Naive thymus-derived CD8-positive, alpha-beta T cell (primary cell): ENCODE measurements around the gene NR5A1. TPM values are rescaled to one million over a fixed set of nuclear protein-coding genes. Genes with fewer than 3 reads are reported as not detected.

Source experiments
- ATAC-seq, 2 donors: fragments of 150-1000 bp; cut with Tn5 transposase in 1 of 2; sonication (Bioruptor Pico), chemical (Tn5 transposase) in 1 of 2; 1 replicate in 1 of 2; 2 replicates in 1 of 2; pipeline ENCODE4 v1.10.0; 2021; ENCODE audit warnings: mild to moderate bottlenecking in 2 of 2, moderate library complexity in 2 of 2
- POLR2A ChIA-PET: fragments of 350-600 bp; sonication (Branson Sonifier 250); formaldehyde crosslinking; loops from one replicate; lab custom pipeline; 2021; ENCODE audit warnings: antibody characterized with exemption; lab: Charles Lee
- DNase-seq, 10 donors: peaks; one replicate each; pipeline versions ENCODE4 v3.0.0 to v3.0.0-alpha.2; 2020 to 2022
- H3K27ac Mint-ChIP-seq, 10 donors: one replicate each; pipeline ENCODE4 v1.8.0; 2020 to 2022; ENCODE audit warnings: mild to moderate bottlenecking in 10 of 10, mixed read lengths in 10 of 10, moderate library complexity in 4 of 10, inconsistent platforms in 1 of 10
- H3K27me3 Mint-ChIP-seq, 5 donors: one replicate each; pipeline ENCODE4 v1.8.0; 2021 to 2022; ENCODE audit warnings: mixed read lengths in 5 of 5
- H3K36me3 Mint-ChIP-seq, 3 donors: one replicate each; pipeline ENCODE4 v1.8.0; 2020 to 2022; ENCODE audit warnings: mixed read lengths in 3 of 3, mild to moderate bottlenecking in 2 of 3, inconsistent platforms in 1 of 3
- H3K4me1 Mint-ChIP-seq, 4 donors: one replicate each; pipeline ENCODE4 v1.8.0; 2021 to 2022; ENCODE audit warnings: mixed read lengths in 4 of 4
- H3K4me3 Mint-ChIP-seq, 10 donors: one replicate each; pipeline ENCODE4 v1.8.0; 2020 to 2022; ENCODE audit warnings: mild to moderate bottlenecking in 10 of 10, mixed read lengths in 10 of 10, moderate library complexity in 6 of 10, inconsistent platforms in 1 of 10
- H3K9me3 Mint-ChIP-seq, 9 donors: one replicate each; pipeline ENCODE4 v1.8.0; 2020 to 2022; ENCODE audit warnings: mixed read lengths in 9 of 9, mild to moderate bottlenecking in 3 of 9, inconsistent platforms in 1 of 9, moderate library complexity in 1 of 9
- polyA plus RNA-seq, 3 donors: library from polyadenylated mRNA; unstranded; fragments of 300-500 nt; fragmentation: Illumina TruSeq; gene quantifications; one replicate each; pipeline ENCODE4 v1.2.3, GENCODE V29; 2021
- total RNA-seq, 8 experiments: library from RNA in 2 of 8; stranded (reverse) in 2 of 8; gene quantifications; one replicate each; pipeline ENCODE4 v1.2.3 and lab custom pipeline; 2021 to 2026

Gene NR5A1
- total and polyA plus RNA-seq, 5 experiments from 2014 or later, result not detected

DNA sequence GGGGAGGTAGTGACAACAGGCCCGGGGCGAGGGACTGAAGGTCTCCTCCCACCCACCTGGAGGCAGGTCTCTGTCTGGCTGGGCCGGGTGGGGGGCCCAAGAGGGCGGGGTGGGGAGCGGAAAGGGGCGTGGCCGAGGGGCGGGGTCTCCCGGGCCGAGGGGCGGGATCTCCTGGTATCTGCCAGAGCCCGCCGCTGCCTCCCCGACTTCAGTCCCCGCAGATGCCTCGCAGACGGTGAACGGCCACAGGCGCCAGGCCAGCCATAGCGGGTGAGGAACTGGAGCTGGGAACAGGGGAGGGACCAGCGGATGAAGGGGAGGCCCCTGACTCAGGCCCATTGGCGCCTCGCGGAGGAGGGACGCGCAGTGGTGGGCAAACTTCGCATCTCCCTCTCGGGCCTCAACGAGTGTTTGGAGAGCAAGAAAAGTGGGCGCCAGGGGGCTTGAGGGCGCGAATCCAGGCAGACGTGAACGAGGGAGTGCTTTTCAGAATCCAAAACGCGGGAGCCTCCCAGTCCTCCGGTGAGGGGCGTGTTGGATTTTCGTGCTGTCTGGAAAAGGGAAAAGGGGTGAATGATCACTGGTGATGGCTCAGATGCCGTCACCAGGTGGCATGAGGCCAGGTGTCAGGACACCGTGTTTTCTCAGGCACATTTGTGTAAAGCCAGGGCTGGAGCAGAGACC is 56.8 kb downstream of the NR5A1 start, which contains the start of gene ADGRD2:
Gene ADGRD2 (plus strand): TSS at position 211 of the 684 bp plus-strand sequence. CDS start 1,216 bp downstream, outside the sequence.
- Mint-ChIP-seq H3K4me3 (peak within 1 kb of the TSS in 5 of 10 donors; percentile 4 to 63 (median 27)), H3K27me3 (peaks cover 15 to 56% (median 40%) of the 10 kb centered on the region in 5 donors), H3K36me3 (peaks cover 0 to 4% (median 0%) of the 10 kb centered on the region in 3 donors), H3K27ac (no peak within 1 kb of the TSS), H3K4me1 (peaks cover 0 to 12% (median 2%) of the 10 kb centered on the region in 4 donors), H3K9me3 (no peaks in the 10 kb centered on the region)
- peak in 2 of 10 donors; percentile 9 to 15 for DNase-seq
- ATAC-seq, result peak in 1 of 2 donors; percentile 22
- POLR2A ChIA-PET, result interaction anchor here (0.5 kb wide), 1 partner anchor 100 kb away, joined by 3 read pairs; no protein-coding TSS in a partner anchor

DNA sequence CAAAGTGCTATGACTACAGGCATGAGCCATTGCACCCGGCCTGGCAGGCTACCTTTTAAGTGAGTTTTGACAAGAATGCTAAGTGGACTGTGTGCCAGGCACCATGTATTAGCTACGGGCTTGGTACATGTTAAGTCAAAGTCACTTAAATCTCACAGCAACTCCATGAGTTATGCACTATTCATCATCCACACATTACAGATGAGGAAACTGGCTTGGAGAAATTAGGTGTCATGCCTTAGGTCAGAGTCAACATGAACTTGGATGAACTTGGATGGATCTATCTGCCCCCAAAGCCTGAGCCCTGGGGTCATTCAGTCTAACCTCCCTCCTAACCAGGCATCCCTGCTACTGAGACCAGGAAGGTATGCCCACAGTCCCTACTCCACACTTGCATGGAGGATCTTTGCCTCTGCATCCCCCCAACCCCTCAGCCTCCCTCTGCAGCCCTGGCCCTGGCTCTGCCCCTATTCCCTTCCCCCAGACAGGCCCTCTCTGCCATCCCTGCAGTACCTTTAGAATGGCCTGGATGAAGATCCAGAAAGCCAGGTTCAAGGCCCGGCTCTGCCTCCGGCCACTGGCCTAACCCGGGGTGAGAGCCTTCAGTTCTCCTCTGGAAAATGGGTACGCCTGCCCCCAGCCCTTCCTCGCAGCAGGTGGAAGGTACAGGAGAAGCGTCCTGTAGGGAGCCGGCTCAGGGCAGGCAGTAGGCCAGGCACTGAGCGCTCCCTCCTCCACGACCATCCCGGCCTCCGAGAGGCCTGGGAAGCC is 57.6 kb downstream of the NR5A1 start:
- peaks cover 0 to 12% (median 2%) of the 10 kb centered on the region in 4 donors for H3K4me1 Mint-ChIP-seq
- ATAC-seq (no peak), DNase-seq (no peak)
- no peak overlapping the region for H3K27ac Mint-ChIP-seq
- H3K27me3 Mint-ChIP-seq, result peaks cover 15 to 59% (median 40%) of the 10 kb centered on the region in 5 donors
- POLR2A ChIA-PET, result no interaction called here
- peak overlapping the region in 1 of 10 donors; percentile 4 for H3K4me3 Mint-ChIP-seq
- peaks cover 0 to 2% (median 0%) of the 10 kb centered on the region in 9 donors for H3K9me3 Mint-ChIP-seq
- peaks cover 0 to 4% (median 0%) of the 10 kb centered on the region in 3 donors for H3K36me3 Mint-ChIP-seq

DNA sequence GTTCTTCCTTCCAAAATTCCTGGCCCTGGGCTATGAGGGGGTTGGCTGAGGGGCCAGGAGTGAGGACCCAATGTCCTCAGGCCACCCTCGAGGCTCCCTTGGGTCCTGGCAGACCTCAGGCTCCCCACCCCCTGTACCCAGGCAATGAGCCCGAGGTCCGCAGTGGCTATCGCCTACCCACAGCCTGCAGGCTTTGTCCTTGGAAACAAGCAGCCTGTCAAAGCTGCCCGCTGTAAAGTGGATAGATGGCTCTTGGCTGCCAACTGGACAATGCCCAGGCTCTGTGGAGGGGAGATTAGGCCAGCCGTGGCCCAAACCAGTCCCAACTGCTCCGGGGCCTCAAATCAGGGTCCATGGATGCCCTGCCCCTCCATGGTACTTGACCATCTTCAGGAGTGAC is 59.2 kb downstream of the NR5A1 start:
- no peak overlapping the region for H3K4me3 Mint-ChIP-seq
- H3K27ac Mint-ChIP-seq, result no peak overlapping the region
- H3K9me3 Mint-ChIP-seq, result peaks cover 0 to 2% (median 0%) of the 10 kb centered on the region in 9 donors
- POLR2A ChIA-PET, result no interaction called here
- H3K36me3 Mint-ChIP-seq, result peaks cover 0 to 4% (median 0%) of the 10 kb centered on the region in 3 donors
- peaks cover 15 to 69% (median 44%) of the 10 kb centered on the region in 5 donors for H3K27me3 Mint-ChIP-seq
- no peak for ATAC-seq
- DNase-seq, result no peak
- H3K4me1 Mint-ChIP-seq, result peaks cover 0 to 12% (median 2%) of the 10 kb centered on the region in 4 donors

DNA sequence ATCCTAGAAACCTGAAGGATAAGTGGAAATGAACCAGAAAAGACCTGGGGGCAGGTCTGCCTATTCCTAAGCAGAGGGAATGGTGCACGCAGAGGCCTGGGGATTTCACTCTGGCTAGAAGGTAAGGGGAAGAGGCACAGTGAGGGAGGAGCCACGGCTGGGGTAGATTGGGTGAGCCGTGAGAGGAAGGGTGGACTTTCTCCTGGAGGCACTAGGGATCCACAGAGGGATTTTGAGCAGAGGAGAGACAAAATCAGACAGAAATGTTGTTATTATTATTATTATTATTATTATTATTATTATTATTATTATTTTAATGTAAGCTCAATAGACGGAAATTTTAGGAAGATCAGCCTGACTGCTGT is 59.9 kb downstream of the NR5A1 start:
- ATAC-seq (no peak), DNase-seq (no peak)
- Mint-ChIP-seq H3K27me3 (peaks cover 12 to 64% (median 45%) of the 10 kb centered on the region in 5 donors), H3K4me1 (peaks cover 0 to 12% (median 2%) of the 10 kb centered on the region in 4 donors), H3K4me3 (no peak overlapping the region), H3K27ac (peak overlapping the region in 1 of 10 donors; percentile 73), H3K36me3 (peaks cover 0 to 4% (median 0%) of the 10 kb centered on the region in 3 donors), H3K9me3 (peaks cover 0 to 2% (median 0%) of the 10 kb centered on the region in 9 donors)
- POLR2A ChIA-PET, result no interaction called here

DNA sequence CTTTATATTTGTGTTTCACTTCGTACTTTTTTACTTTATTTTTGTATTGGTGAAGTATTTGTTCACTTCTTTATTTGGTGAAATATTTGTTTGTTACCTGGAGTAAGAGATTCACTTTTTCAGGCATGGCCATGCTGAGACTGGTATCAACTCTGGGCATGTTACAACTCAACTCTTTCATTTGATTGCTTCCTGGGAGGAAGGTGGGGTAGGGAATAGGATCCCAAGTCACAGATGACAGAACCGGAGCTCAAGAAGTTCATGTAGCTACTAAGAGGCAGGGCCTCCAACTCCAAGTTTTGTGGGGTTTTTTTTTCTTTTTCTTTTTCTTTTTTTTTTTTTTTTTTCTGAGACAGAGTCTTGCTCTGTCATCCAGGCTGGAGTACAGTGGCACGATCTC is 63.0 kb downstream of the NR5A1 start:
- DNase-seq (no peak), ATAC-seq (no peak)
- no peak overlapping the region for H3K27ac Mint-ChIP-seq
- H3K27me3 Mint-ChIP-seq, result peaks cover 13 to 63% (median 40%) of the 10 kb centered on the region in 5 donors
- no peaks in the 10 kb centered on the region for H3K4me1 Mint-ChIP-seq
- no peak overlapping the region for H3K4me3 Mint-ChIP-seq
- H3K36me3 Mint-ChIP-seq, result no peaks in the 10 kb centered on the region
- peaks cover 0 to 5% (median 0%) of the 10 kb centered on the region in 9 donors for H3K9me3 Mint-ChIP-seq
- POLR2A ChIA-PET, result no interaction called here

DNA sequence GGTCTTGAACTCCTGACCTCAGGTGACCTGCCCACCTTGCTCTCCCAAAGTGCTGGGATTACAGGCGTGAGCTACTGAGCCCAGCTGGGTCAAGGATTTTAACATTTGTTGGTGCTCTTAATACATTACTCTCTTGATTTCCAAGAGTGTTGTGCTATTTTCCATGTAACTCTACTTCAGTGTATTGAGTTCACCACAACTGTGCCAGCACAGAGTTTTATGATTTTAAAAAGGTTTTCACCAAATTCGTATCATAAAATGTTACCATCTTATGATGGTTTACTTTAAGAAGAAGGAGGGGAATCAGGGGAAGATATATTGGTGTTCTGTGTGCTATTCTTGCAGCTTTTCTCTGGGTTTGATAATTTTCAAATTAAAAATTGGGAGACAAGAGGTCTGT is 63.6 kb downstream of the NR5A1 start:
- H3K36me3 Mint-ChIP-seq, result no peaks in the 10 kb centered on the region
- no peak overlapping the region for H3K27ac Mint-ChIP-seq
- peaks cover 0 to 5% (median 0%) of the 10 kb centered on the region in 9 donors for H3K9me3 Mint-ChIP-seq
- POLR2A ChIA-PET, result no interaction called here
- H3K27me3 Mint-ChIP-seq, result peaks cover 13 to 66% (median 36%) of the 10 kb centered on the region in 5 donors
- DNase-seq (no peak), ATAC-seq (no peak)
- H3K4me3 Mint-ChIP-seq, result no peak overlapping the region
- H3K4me1 Mint-ChIP-seq, result no peaks in the 10 kb centered on the region

DNA sequence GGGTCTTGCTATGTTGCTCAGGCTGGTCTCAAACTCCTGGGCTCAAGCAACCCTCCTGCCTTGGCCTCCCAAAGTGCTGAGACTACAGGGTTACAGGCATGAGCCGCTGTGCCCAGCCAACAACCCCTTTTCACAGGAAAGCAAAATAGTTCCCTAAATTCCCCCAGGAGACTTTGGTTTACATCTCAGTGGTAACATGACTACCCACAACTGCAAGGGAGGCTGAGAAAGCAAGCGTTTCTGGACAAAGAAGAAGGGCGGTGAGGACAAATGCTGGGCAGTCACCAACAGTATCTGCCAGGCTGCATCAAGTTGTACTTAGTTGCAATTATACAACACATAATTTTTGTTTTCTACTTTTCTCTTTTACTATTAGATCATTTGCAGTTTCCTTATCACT is 64.4 kb downstream of the NR5A1 start:
- Mint-ChIP-seq H3K36me3 (no peaks in the 10 kb centered on the region), H3K4me3 (no peak overlapping the region), H3K9me3 (peaks cover 0 to 5% (median 0%) of the 10 kb centered on the region in 9 donors), H3K4me1 (no peaks in the 10 kb centered on the region), H3K27ac (no peak overlapping the region), H3K27me3 (peaks cover 13 to 67% (median 31%) of the 10 kb centered on the region in 5 donors)
- no peak for DNase-seq
- POLR2A ChIA-PET, result no interaction called here
- no peak for ATAC-seq

DNA sequence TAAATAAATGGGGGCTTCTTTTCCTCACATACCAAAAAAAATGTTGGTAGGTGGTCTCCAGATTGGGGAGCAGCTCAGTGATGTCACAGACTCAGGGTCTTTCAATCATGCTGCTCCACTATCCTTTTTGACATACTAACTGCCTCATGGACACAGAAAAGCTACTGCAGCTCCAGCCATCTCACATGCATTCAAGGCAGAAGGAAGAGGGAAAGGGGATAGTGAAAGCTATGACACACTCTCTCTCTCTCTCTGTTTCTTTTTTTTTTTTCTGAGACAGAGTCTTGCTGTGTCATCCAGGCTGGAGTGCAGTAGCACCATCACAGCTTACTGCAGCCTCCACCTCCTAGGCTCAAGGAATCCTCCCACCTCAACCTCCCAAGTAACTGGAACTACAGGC is 64.8 kb downstream of the NR5A1 start:
- H3K4me1 Mint-ChIP-seq, result no peaks in the 10 kb centered on the region
- H3K36me3 Mint-ChIP-seq, result no peaks in the 10 kb centered on the region
- H3K9me3 Mint-ChIP-seq, result peaks cover 0 to 5% (median 0%) of the 10 kb centered on the region in 9 donors
- DNase-seq (no peak), ATAC-seq (no peak)
- peaks cover 13 to 64% (median 32%) of the 10 kb centered on the region in 5 donors for H3K27me3 Mint-ChIP-seq
- POLR2A ChIA-PET, result no interaction called here
- no peak overlapping the region for H3K4me3 Mint-ChIP-seq
- no peak overlapping the region for H3K27ac Mint-ChIP-seq

DNA sequence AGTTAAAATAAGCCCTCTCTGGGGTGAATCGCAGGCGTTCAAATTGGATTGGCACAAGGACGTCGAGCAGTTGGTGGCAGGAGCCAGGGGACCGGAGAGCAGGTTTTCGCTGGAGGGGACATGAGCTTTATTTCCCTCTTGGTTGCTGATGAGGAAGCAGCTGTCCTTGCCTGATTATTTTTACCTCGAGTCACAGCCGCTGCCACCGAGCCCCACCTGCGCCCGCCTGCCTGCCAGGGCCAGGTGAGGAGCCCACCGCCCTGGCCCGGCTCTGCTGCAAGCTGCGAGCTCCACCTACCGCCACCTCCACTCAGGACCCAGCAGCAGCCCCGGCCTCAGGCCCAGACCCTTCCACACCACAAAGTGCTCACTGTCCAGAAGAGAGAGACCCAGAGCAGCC is 65.9 kb downstream of the NR5A1 start:
- no peaks in the 10 kb centered on the region for H3K4me1 Mint-ChIP-seq
- no peak for ATAC-seq
- no peak overlapping the region for H3K4me3 Mint-ChIP-seq
- no peak for DNase-seq
- POLR2A ChIA-PET, result no interaction called here
- H3K27ac Mint-ChIP-seq, result no peak overlapping the region
- peaks cover 12 to 55% (median 31%) of the 10 kb centered on the region in 5 donors for H3K27me3 Mint-ChIP-seq
- H3K36me3 Mint-ChIP-seq, result no peaks in the 10 kb centered on the region
- H3K9me3 Mint-ChIP-seq, result peaks cover 0 to 5% (median 0%) of the 10 kb centered on the region in 9 donors

DNA sequence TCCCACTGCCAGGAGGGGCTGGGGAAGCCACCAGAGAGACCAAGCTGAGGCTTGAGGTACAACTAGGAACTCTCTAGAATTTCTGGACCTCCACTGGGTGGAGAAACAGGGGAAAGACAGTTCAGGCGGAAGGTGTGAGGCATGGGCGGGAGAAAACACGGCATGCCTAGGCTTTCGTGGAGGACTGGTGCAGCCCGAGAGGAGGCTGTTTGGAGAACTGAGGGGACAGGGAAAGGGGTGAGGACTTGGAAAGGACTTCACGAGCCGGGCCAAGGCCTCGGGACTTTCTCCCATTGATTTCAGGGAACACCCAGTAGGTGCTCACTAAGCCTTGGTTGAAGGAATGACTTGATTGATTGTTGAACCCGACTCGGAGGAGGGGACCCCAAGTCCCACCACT is 66.4 kb downstream of the NR5A1 start:
- Mint-ChIP-seq H3K36me3 (no peaks in the 10 kb centered on the region), H3K9me3 (peaks cover 0 to 5% (median 0%) of the 10 kb centered on the region in 9 donors), H3K4me1 (no peaks in the 10 kb centered on the region), H3K4me3 (no peak overlapping the region), H3K27ac (peak overlapping the region in 2 of 10 donors; percentile 31 to 74), H3K27me3 (peaks cover 12 to 55% (median 31%) of the 10 kb centered on the region in 5 donors)
- ATAC-seq (no peak), DNase-seq (no peak)
- POLR2A ChIA-PET, result no interaction called here

DNA sequence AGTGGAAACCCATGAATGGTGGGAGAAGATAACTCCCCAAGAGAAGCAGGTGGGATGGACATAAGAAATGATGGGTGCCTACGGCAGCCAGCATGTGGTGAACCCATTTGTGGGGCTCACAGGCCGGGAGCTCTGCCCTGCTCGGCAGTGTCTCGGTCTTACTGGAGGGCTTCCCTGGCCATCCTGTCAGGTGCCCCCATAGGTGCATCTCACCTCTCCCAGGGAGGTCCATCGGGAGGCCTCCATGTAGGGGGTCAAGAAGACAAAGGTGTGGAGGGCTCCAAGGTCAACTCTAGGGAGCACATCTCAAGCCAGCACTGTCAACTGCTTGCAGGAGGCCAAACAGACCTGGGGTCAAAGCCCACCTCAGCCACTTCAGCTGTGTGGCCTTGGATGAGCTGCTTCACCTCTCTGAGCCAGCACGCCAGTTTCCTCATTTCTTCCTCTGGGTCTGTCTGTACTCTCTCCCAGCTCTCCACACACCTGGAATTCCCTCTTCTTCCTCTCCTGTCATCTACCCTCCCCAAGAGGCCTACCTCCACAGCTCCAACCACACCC is 67.4 kb downstream of the NR5A1 start:
- DNase-seq (no peak), ATAC-seq (no peak)
- Mint-ChIP-seq H3K4me3 (no peak overlapping the region), H3K4me1 (no peaks in the 10 kb centered on the region), H3K27ac (no peak overlapping the region), H3K36me3 (no peaks in the 10 kb centered on the region), H3K27me3 (peaks cover 10 to 55% (median 29%) of the 10 kb centered on the region in 5 donors), H3K9me3 (peaks cover 0 to 5% (median 0%) of the 10 kb centered on the region in 9 donors)
- POLR2A ChIA-PET, result no interaction called here

DNA sequence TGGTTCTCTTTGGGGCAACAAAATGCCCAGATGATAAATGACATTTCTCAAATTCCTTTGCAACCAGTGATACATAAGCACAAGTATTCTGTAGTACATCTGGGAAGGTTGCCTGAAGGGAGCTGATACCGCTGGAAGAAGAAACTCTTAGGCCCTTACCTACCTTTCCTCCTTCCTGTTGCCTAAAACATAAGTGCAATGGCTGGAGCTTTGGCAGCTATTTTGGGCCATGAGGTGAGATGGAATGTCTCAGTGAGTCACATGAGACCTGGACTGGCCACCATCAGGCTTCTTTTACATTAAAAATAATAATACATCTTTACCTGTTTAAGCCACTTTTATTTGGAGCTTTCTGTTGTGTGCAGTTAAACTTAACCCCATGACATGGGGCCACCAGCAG is 68.1 kb downstream of the NR5A1 start:
- Mint-ChIP-seq H3K4me1 (no peaks in the 10 kb centered on the region), H3K36me3 (peaks cover 0 to 1% (median 0%) of the 10 kb centered on the region in 3 donors), H3K27ac (no peak overlapping the region), H3K27me3 (peaks cover 10 to 52% (median 28%) of the 10 kb centered on the region in 5 donors), H3K4me3 (no peak overlapping the region), H3K9me3 (peaks cover 0 to 5% (median 0%) of the 10 kb centered on the region in 9 donors)
- no peak for ATAC-seq
- DNase-seq, result no peak
- POLR2A ChIA-PET, result no interaction called here
